K562 (cell line): ENCODE measurements around the gene PDE12. TPM values are rescaled to one million over a fixed set of nuclear protein-coding genes. Genes with fewer than 3 reads are reported as not detected.
A peak's percentile ranks its signal among the peaks of the same experiment; 100 is the strongest.

ENCODE experiments used
- CXXC5 ChIP-seq: fragments of 250-450 bp; sonication (Bioruptor Pico); IDR thresholded peaks from 2 replicates; pipeline ENCODE4 v1.8.0; 2022; ENCODE audit warnings: inconsistent platforms, mild to moderate bottlenecking, moderate library complexity
- ESRRB ChIP-seq: fragments of 250-450 bp; sonication (Bioruptor Pico); IDR thresholded peaks from 2 replicates; pipeline ENCODE4 v1.5.0; 2020; ENCODE audit warnings: mild to moderate bottlenecking, moderate library complexity, borderline replicate concordance
- ETV6 ChIP-seq, 3 experiments: fragments of 150-350 bp in 1 of 3; sonication (generic) in 1 of 3; formaldehyde crosslinking in 1 of 3; IDR thresholded peaks; 2 replicates each; pipeline versions ENCODE4 v1.6.1 to v1.8.0; 2014 to 2022; ENCODE audit warnings: borderline replicate concordance in 2 of 3, low read depth in 2 of 3, antibody characterized with exemption in 1 of 3, low read length in 1 of 3, mild to moderate bottlenecking in 1 of 3, missing genetic modification reagents in 1 of 3
- HEY1 ChIP-seq: fragments of 250-450 bp; sonication (Bioruptor Pico); IDR thresholded peaks from 2 replicates; pipeline ENCODE4 v1.5.0; 2020; ENCODE audit warnings: mild to moderate bottlenecking, moderate library complexity, borderline replicate concordance
- KAT7 ChIP-seq: sonication (generic); formaldehyde crosslinking; IDR thresholded peaks from 2 replicates; pipeline ENCODE4 v1.8.0; 2022; ENCODE audit warnings: missing genetic modification reagents, mild to moderate bottlenecking, borderline replicate concordance
- LEF1 ChIP-seq: fragments of 450-650 bp; IDR thresholded peaks from 2 replicates; pipeline ENCODE4 v1.6.1; 2016; ENCODE audit warnings: mild to moderate bottlenecking
- PTRF ChIP-seq: fragments of 450-650 bp; IDR thresholded peaks from 2 replicates; pipeline ENCODE4 v1.6.1; 2016; ENCODE audit warnings: mild to moderate bottlenecking, missing genetic modification characterization, missing compliant biosample characterization
- PYGO2 ChIP-seq: fragments of 450-650 bp; IDR thresholded peaks from 2 replicates; pipeline ENCODE4 v1.6.1; 2016; ENCODE audit warnings: mild to moderate bottlenecking, missing genetic modification characterization, moderate library complexity, missing compliant biosample characterization
- TFAM ChIP-seq: fragments of 250-450 bp; sonication (Bioruptor Pico); conservative IDR thresholded peaks from 2 replicates; pipeline ENCODE4 v1.5.0; 2021; ENCODE audit warnings: mild to moderate bottlenecking, moderate library complexity
- ZEB2 ChIP-seq: fragments of 450-650 bp; IDR thresholded peaks from 2 replicates; pipeline ENCODE4 v1.6.1; 2016
- ZKSCAN3 ChIP-seq: fragments of 250-450 bp; sonication (Bioruptor Pico); IDR thresholded peaks from 2 replicates; pipeline ENCODE4 v1.4.0; 2020
- ZNF121 ChIP-seq: sonication (generic); formaldehyde crosslinking; conservative IDR thresholded peaks from 2 replicates; pipeline ENCODE4 v1.8.0; 2022; ENCODE audit warnings: missing genetic modification reagents
- ZNF696 ChIP-seq: fragments of 250-450 bp; sonication (Bioruptor Pico); conservative IDR thresholded peaks from 2 replicates; pipeline ENCODE4 v1.4.0; 2020; ENCODE audit warnings: mild to moderate bottlenecking, moderate library complexity
- polyA plus RNA-seq, 8 experiments: library from polyadenylated mRNA; depleted of rRNA in 4 of 8; stranded (reverse) in 5 of 8; unstranded in 3 of 8; fragments of >200 nt; fragmentation: Nextera tagmentation in 2 of 8; fragmentation: Illumina TruSeq in 1 of 8; extraction: Ambion mirVana in 2 of 8; extraction: Trizol in 1 of 8; gene quantifications; 2 replicates each; pipeline versions ENCODE4 v1.2.1 to v1.2.3, GENCODE V29; 2011 to 2014; ENCODE audit warnings: inconsistent platforms in 1 of 8, missing spikeins in 1 of 8
- total RNA-seq, 7 experiments: library from RNA; depleted of rRNA in 6 of 7; stranded (reverse); fragments of >200 nt in 6 of 7; fragmentation: Illumina TruSeq in 2 of 7; extraction: Trizol in 2 of 7; gene quantifications; 2 replicates each; pipeline versions ENCODE4 v1.2.1 to v1.2.3, GENCODE V29; 2011 to 2021; ENCODE audit warnings: low replicate concordance in 1 of 7
- TF ChIP-seq, protein P1 (sequence below), 2 experiments: IDR thresholded peaks; 2 replicates each; pipeline ENCODE4 v1.6.1; 2012; ENCODE audit warnings: improper control_type of control experiment in 2 of 2, low read depth in 2 of 2, low read length in 2 of 2, borderline replicate concordance in 1 of 2
- TF ChIP-seq, protein P2 (sequence below), 2 experiments: fragments of 450-650 bp in 1 of 2; IDR thresholded peaks; 2 replicates each; pipeline ENCODE4 v1.6.1; 2011 to 2017; ENCODE audit warnings: low read depth in 2 of 2, antibody characterized with exemption in 1 of 2, borderline replicate concordance in 1 of 2, low read length in 1 of 2, mild to moderate bottlenecking in 1 of 2, mixed read lengths in 1 of 2; ENCODE audit not compliant: control insufficient read depth in 1 of 2
- TF ChIP-seq, protein P3 (sequence below): fragments of 450-650 bp; formaldehyde crosslinking; IDR thresholded peaks from 2 replicates; pipeline ENCODE4 v1.4.0; 2020; ENCODE audit warnings: mild to moderate bottlenecking, moderate library complexity
- TF ChIP-seq, protein P4 (sequence below): sonication (generic); formaldehyde crosslinking; IDR thresholded peaks from 2 replicates; pipeline ENCODE4 v1.8.0; 2022; ENCODE audit warnings: mild to moderate bottlenecking, missing genetic modification reagents, borderline replicate concordance

Gene PDE12
- total and polyA plus RNA-seq, 9 of the 15 experiments (the other 6 are each of a cell fraction or from before 2014, with no cell fraction given) = 2.1 to 20.5 (median 10.0) TPM

DNA sequence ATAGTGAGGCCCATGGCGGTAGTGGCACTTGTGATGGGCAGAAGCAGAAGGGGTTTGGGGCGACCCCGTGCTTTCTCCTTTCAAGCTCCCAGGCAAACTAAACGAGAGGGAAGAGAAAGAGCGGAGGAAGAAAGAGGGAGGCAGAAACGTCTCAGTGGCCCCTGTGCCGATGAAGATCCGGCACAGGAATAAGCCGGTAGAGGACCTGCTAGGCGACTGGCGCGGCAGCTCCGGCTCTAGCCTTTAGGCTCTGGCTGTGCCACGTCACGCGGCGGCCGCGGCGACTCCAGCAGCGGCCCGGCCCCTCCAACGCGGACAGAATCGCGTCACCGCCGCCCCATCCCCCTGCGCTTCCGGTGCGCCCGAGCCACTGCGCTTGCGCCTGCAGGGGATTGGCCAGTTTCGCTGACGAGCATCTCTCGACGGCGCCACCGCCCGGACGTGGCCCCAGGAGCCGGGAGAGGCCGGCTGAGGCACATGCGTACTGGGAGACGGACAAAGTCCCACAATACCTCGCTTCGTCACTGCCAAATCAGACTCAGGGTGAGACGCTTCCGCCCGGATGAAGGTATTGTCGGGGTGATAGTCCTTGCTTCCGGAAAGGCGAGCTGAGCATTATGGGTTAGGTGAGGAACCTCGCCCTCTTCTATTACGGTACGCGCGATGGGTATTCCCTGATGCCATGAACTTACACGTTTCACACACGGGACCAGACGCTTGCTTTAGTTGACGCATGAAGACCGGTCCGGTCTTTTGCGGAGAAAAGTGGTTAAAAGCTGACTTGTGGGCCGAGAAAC, 41.3 kb downstream of the PDE12 start, which contains the start of gene ARF4 (continued):
- TF ChIP-seq, protein P1, sequence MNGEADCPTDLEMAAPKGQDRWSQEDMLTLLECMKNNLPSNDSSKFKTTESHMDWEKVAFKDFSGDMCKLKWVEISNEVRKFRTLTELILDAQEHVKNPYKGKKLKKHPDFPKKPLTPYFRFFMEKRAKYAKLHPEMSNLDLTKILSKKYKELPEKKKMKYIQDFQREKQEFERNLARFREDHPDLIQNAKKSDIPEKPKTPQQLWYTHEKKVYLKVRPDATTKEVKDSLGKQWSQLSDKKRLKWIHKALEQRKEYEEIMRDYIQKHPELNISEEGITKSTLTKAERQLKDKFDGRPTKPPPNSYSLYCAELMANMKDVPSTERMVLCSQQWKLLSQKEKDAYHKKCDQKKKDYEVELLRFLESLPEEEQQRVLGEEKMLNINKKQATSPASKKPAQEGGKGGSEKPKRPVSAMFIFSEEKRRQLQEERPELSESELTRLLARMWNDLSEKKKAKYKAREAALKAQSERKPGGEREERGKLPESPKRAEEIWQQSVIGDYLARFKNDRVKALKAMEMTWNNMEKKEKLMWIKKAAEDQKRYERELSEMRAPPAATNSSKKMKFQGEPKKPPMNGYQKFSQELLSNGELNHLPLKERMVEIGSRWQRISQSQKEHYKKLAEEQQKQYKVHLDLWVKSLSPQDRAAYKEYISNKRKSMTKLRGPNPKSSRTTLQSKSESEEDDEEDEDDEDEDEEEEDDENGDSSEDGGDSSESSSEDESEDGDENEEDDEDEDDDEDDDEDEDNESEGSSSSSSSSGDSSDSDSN (IDR thresholded peaks at IDR 0.05; ENCODE audit: borderline replicate concordance in 1 of 2, low read depth in 2 of 2, low read length in 2 of 2) = no peak
- TF ChIP-seq ZNF121 (CRISPR knock-in tag) (no peak), ZEB2 (no peak), LEF1 (no peak), HEY1 (CRISPR knock-in tag) (no peak), ZKSCAN3 (CRISPR knock-in tag) (no peak), KAT7 (peak; percentile 92; the same call in 1 of the 2 replicates), ZNF696 (CRISPR knock-in tag) (no peak), PTRF (tag) (no peak), PYGO2 (peak; percentile 76), TFAM (no peak), ETV6 (IDR thresholded peaks at IDR 0.05; ENCODE audit: borderline replicate concordance in 1 of 2, low read depth in 2 of 2, low read length in 1 of 2) (peak in 1 of 2 experiments; percentile 30; a peak in 1 of 4 replicates), ETV6 (CRISPR knock-in tag; IDR thresholded peaks at IDR 0.05; ENCODE audit: borderline replicate concordance) (no peak), ESRRB (no peak), CXXC5 (CRISPR knock-in tag) (peak; percentile 84)
- TF ChIP-seq, protein P2, sequence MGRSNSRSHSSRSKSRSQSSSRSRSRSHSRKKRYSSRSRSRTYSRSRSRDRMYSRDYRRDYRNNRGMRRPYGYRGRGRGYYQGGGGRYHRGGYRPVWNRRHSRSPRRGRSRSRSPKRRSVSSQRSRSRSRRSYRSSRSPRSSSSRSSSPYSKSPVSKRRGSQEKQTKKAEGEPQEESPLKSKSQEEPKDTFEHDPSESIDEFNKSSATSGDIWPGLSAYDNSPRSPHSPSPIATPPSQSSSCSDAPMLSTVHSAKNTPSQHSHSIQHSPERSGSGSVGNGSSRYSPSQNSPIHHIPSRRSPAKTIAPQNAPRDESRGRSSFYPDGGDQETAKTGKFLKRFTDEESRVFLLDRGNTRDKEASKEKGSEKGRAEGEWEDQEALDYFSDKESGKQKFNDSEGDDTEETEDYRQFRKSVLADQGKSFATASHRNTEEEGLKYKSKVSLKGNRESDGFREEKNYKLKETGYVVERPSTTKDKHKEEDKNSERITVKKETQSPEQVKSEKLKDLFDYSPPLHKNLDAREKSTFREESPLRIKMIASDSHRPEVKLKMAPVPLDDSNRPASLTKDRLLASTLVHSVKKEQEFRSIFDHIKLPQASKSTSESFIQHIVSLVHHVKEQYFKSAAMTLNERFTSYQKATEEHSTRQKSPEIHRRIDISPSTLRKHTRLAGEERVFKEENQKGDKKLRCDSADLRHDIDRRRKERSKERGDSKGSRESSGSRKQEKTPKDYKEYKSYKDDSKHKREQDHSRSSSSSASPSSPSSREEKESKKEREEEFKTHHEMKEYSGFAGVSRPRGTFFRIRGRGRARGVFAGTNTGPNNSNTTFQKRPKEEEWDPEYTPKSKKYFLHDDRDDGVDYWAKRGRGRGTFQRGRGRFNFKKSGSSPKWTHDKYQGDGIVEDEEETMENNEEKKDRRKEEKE (IDR thresholded peaks at IDR 0.05; ENCODE audit: borderline replicate concordance in 1 of 2, control insufficient read depth in 1 of 2, low read depth in 2 of 2, low read length in 1 of 2) = 0 out of 4 replicates have a peak, but pooled peaks of 1 of the 2 experiments have one; percentile 12
- TF ChIP-seq, protein P3, sequence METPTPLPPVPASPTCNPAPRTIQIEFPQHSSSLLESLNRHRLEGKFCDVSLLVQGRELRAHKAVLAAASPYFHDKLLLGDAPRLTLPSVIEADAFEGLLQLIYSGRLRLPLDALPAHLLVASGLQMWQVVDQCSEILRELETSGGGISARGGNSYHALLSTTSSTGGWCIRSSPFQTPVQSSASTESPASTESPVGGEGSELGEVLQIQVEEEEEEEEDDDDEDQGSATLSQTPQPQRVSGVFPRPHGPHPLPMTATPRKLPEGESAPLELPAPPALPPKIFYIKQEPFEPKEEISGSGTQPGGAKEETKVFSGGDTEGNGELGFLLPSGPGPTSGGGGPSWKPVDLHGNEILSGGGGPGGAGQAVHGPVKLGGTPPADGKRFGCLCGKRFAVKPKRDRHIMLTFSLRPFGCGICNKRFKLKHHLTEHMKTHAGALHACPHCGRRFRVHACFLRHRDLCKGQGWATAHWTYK = no peak
- TF ChIP-seq, protein P4, sequence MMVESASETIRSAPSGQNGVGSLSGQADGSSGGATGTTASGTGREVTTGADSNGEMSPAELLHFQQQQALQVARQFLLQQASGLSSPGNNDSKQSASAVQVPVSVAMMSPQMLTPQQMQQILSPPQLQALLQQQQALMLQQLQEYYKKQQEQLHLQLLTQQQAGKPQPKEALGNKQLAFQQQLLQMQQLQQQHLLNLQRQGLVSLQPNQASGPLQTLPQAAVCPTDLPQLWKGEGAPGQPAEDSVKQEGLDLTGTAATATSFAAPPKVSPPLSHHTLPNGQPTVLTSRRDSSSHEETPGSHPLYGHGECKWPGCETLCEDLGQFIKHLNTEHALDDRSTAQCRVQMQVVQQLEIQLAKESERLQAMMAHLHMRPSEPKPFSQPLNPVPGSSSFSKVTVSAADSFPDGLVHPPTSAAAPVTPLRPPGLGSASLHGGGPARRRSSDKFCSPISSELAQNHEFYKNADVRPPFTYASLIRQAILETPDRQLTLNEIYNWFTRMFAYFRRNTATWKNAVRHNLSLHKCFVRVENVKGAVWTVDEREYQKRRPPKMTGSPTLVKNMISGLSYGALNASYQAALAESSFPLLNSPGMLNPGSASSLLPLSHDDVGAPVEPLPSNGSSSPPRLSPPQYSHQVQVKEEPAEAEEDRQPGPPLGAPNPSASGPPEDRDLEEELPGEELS (CRISPR knock-in tag) = peak; percentile 80; the same call in 1 of the 2 replicates
